ENCODE results near the gene ACTMAP.

The ACTMAP gene

GRCh38 chr19:40714441-40715299 lies 35.6 kb downstream of the ACTMAP start:
- no peaks in the 10 kb centered on the region for H3K9me3 Mint-ChIP-seq
- peak overlapping the region; percentile 84 for H3K4me3 Mint-ChIP-seq
- H3K27me3 Mint-ChIP-seq (ENCODE audit: low read depth): no peaks in the 10 kb centered on the region
- peaks cover 37% of the 10 kb centered on the region for H3K4me1 Mint-ChIP-seq (ENCODE audit: low read depth)
- H3K36me3 Mint-ChIP-seq (ENCODE audit: low read depth): peaks cover 11% of the 10 kb centered on the region
- peak; percentile 91 for DNase-seq (ENCODE audit: low spot score)
- H3K27ac Mint-ChIP-seq: peak overlapping the region; percentile 97

GRCh38 chr19:40713939-40714338 lies 36.3 kb downstream of the ACTMAP start:
- Mint-ChIP-seq H3K36me3 (ENCODE audit: low read depth) (peaks cover 16% of the 10 kb centered on the region), H3K4me3 (peak overlapping the region; percentile 78), H3K9me3 (no peaks in the 10 kb centered on the region), H3K4me1 (ENCODE audit: low read depth) (peaks cover 33% of the 10 kb centered on the region), H3K27ac (peak overlapping the region; percentile 83), H3K27me3 (ENCODE audit: low read depth) (no peaks in the 10 kb centered on the region)
- DNase-seq (ENCODE audit: low spot score): no peak

DNA sequence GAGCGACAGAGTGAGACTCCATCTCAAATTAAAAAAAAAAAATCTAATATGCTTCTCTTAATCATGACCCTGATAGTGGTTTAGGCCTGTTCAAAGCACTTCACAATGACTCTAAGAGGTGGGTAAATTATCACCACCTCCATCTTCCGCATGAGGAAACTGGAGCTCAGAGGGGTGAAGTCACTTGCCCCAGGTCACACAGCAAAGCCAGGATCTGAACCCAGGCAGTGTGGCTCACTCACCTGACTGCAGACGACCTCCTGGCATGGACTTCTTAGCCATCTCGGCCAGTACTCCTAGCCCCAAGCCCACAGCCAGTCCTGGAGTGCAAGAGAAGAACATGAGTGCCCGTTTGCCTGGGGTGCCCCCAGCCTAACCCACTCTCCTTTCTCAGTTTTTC lies 40.5 kb downstream of the ACTMAP start:
- Mint-ChIP-seq H3K4me3 (no peak overlapping the region), H3K4me1 (ENCODE audit: low read depth) (peaks cover 14% of the 10 kb centered on the region), H3K9me3 (no peaks in the 10 kb centered on the region), H3K27ac (no peak overlapping the region), H3K36me3 (ENCODE audit: low read depth) (peaks cover 28% of the 10 kb centered on the region), H3K27me3 (ENCODE audit: low read depth) (no peaks in the 10 kb centered on the region)
- no peak for DNase-seq (ENCODE audit: low spot score)

- Mint-ChIP-seq H3K36me3 (ENCODE audit: low read depth) (peaks cover 31% of the 10 kb centered on the region), H3K4me1 (ENCODE audit: low read depth) (peaks cover 10% of the 10 kb centered on the region), H3K4me3 (no peak overlapping the region), H3K27ac (no peak overlapping the region), H3K9me3 (no peaks in the 10 kb centered on the region), H3K27me3 (ENCODE audit: low read depth) (no peaks in the 10 kb centered on the region)
- DNase-seq (ENCODE audit: low spot score): no peak
Measured at GRCh38 chr19:40707615-40708014, 42.7 kb downstream of the ACTMAP start.

DNA sequence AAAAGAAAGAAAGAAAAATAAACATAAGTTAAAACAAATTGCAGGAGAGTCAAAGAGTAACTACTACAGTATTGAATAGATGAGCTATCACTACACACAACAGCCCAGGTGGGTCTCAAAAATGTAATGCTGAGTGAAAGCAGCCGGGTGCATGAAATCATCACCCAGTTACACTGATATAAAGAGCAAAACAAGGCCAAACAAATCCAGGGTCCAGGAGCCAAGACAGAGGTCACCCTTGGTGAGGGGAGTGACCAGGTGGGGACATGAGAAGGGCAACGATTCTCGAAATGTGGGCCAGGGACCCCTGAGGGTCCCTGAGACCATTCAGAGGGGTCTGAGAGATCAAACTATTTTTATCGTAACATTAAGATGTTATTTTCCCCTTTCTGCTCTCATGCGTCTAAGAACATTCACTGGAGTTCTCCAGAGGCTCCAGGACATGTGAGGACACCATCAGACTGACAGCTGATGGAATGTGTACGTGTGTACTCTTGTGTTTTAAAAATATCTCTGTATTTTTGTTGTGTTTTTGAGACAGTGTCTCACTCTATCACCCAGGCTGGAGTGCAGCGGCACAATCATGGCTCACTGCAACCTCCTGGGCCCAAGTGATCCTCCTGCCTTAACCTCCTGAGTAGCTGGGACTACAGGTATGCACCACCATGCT lies 44.2 kb downstream of the ACTMAP start:
- Mint-ChIP-seq H3K9me3 (no peaks in the 10 kb centered on the region), H3K4me3 (no peak overlapping the region), H3K4me1 (ENCODE audit: low read depth) (peaks cover 2% of the 10 kb centered on the region), H3K27ac (no peak overlapping the region), H3K27me3 (ENCODE audit: low read depth) (no peaks in the 10 kb centered on the region), H3K36me3 (ENCODE audit: low read depth) (peaks cover 29% of the 10 kb centered on the region)
- no peak for DNase-seq (ENCODE audit: low spot score)

DNA sequence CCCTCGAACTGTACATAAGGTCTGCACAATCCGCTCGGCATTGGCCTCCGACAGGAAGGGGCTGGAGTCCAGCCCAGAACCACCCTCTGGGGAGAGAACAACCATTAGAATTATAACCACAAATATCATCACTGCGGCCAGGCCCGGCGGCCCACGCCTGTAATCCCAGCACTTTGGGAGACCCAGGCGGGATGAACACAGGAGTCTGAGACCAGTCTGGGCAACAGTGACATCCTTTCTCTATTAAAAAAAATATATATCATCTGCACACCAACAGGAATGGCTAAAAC lies 45.0 kb downstream of the ACTMAP start:
- no peak for DNase-seq (ENCODE audit: low spot score)
- Mint-ChIP-seq H3K27me3 (ENCODE audit: low read depth) (no peaks in the 10 kb centered on the region), H3K36me3 (ENCODE audit: low read depth) (peaks cover 30% of the 10 kb centered on the region), H3K9me3 (no peaks in the 10 kb centered on the region), H3K4me3 (no peak overlapping the region), H3K27ac (no peak overlapping the region), H3K4me1 (ENCODE audit: low read depth) (peaks cover 2% of the 10 kb centered on the region)

DNA sequence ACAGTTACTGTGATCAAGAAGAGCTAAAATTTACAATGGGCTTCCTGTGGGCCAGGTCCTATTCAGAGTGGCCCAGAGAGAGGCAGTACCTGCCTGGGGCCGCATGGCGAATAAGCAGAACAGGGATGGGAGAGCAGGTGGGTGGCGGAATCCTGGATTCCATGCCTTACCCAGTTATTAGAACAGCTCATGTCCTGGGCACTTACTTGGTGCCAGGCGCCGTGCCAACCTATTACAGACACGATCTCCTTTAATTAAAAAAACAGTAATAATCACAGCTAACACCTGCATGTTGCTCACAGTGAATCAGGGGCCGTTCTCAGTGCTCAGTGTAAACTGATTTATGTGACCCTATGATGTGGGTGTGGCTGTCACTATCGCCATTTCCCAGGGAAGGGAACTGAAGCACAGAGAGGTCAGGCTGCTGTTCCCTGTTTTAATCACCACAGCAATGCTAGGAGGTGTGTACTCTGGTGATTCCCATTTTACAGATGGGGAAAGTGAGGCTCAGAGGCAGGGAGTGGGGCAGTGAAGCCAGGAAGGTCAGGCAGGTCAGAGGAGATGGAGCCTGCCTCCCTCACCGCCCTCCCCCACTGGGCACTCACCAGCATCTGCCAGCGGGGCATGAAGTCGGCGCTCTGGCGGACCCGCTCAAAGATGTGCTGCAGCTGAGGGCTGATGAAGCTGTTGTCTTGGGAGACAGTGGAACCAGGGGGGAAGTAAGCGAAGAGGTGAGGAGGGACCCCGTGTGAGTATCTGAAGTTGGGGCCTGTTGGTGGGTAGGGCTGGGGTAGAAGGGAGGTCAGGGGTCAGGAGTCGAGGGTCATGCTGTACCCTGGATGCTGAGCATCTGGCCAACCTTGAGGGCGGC lies 45.6 kb downstream of the ACTMAP start:
- H3K9me3 Mint-ChIP-seq: no peaks in the 10 kb centered on the region
- no peak overlapping the region for H3K27ac Mint-ChIP-seq
- peaks cover 2% of the 10 kb centered on the region for H3K4me1 Mint-ChIP-seq (ENCODE audit: low read depth)
- H3K27me3 Mint-ChIP-seq (ENCODE audit: low read depth): no peaks in the 10 kb centered on the region
- H3K4me3 Mint-ChIP-seq: no peak overlapping the region
- peaks cover 30% of the 10 kb centered on the region for H3K36me3 Mint-ChIP-seq (ENCODE audit: low read depth)
- no peak for DNase-seq (ENCODE audit: low spot score)

DNA sequence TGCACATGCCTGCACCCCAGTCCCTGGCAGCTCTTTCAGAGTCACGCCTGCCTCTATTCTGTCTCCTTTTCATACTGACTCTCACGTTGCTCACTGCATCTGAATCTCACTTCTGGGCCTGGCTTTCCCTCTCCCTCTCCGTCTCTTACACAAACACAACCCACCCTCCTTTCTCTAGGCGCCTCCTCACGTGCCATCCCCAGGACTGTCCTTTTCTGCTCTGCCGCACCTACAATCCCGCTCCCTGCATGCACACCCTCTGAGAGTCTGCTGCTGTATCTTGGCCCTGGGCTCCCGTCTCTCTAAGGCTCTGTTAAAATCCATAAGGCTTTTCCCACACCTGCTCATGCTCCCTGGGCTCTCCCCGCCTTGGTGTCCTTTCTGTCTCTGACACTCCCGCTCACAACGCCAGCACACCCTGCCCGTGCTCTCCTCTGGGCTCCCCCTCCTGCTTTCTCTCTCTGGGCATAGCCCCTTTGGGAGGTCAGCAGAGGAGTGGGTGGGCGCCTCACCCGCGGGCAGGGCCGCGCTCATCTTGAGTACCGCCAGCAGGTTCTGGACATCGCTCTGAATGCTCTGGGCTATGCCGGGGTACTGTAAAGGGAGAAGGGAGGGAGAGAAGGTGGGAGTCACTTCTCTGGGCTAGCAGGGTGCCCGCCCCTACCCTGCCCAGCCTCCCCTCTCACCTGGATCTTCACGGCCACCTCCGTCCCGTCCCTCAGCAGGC lies 47.1 kb downstream of the ACTMAP start:
- Mint-ChIP-seq H3K27ac (no peak overlapping the region), H3K4me1 (ENCODE audit: low read depth) (peaks cover 2% of the 10 kb centered on the region), H3K9me3 (no peaks in the 10 kb centered on the region), H3K4me3 (no peak overlapping the region), H3K36me3 (ENCODE audit: low read depth) (peaks cover 25% of the 10 kb centered on the region), H3K27me3 (ENCODE audit: low read depth) (no peaks in the 10 kb centered on the region)
- DNase-seq (ENCODE audit: low spot score): no peak

GRCh38 chr19:40702337-40703012 lies 47.8 kb downstream of the ACTMAP start:
- Mint-ChIP-seq H3K36me3 (ENCODE audit: low read depth) (peaks cover 25% of the 10 kb centered on the region), H3K9me3 (no peaks in the 10 kb centered on the region), H3K4me3 (no peak overlapping the region), H3K27ac (no peak overlapping the region), H3K27me3 (ENCODE audit: low read depth) (no peaks in the 10 kb centered on the region), H3K4me1 (ENCODE audit: low read depth) (peaks cover 2% of the 10 kb centered on the region)
- DNase-seq (ENCODE audit: low spot score): no peak

DNA sequence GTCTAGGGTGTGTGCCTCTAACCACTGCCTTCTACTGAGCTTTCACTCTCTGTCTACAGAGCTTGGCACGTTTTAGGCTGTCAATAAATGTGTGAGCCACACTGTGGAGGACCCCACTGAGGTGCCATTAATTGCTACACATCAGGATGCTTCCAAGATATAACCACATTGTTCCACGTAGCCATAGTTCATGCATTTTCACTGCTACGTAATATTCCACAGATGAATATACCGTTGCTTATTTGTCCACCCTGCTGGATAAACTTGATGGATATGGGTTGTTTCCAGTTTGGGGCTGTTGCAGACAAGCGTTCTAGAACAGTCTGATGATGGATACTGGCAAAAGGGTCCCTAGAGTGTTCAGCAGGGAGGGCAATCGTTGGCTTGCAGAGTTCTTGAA lies 48.5 kb downstream of the ACTMAP start:
- H3K9me3 Mint-ChIP-seq: no peaks in the 10 kb centered on the region
- H3K27ac Mint-ChIP-seq: no peak overlapping the region

GRCh38 chr19:40700083-40700482 lies 50.2 kb downstream of the ACTMAP start:
- no peaks in the 10 kb centered on the region for H3K27me3 Mint-ChIP-seq (ENCODE audit: low read depth)
- no peaks in the 10 kb centered on the region for H3K9me3 Mint-ChIP-seq
- no peaks in the 10 kb centered on the region for H3K4me1 Mint-ChIP-seq (ENCODE audit: low read depth)
- H3K27ac Mint-ChIP-seq: no peak overlapping the region
- H3K36me3 Mint-ChIP-seq (ENCODE audit: low read depth): peaks cover 21% of the 10 kb centered on the region
- no peak overlapping the region for H3K4me3 Mint-ChIP-seq
- no peak for DNase-seq (ENCODE audit: low spot score)

More for the DNA sequence above, 48.5 kb downstream of the ACTMAP start:
- no peaks in the 10 kb centered on the region for H3K27me3 Mint-ChIP-seq (ENCODE audit: low read depth)
- H3K4me3 Mint-ChIP-seq: no peak overlapping the region
- H3K36me3 Mint-ChIP-seq (ENCODE audit: low read depth): peaks cover 22% of the 10 kb centered on the region
- DNase-seq (ENCODE audit: low spot score): no peak
- no peaks in the 10 kb centered on the region for H3K4me1 Mint-ChIP-seq (ENCODE audit: low read depth)

DNA sequence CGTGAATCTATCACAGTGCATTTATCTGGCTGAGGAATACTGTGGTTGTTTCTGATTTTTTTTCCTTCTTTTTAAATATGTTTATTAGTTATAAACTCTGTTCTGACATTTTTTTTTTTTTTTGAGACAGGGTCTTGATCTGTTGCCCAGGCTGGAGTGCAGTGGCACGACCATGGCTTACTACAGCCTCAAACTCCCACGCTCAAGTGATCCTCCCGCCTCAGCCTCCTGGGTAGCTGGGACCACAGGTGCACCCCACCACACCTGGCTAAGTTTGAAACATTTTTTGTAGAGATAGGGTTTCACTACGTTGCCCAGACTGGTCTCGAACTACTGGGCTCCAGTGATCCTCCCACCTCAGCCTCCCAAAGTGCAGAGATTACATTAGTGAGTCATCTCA lies 53.3 kb downstream of the ACTMAP start:
- Mint-ChIP-seq H3K27me3 (ENCODE audit: low read depth) (no peaks in the 10 kb centered on the region), H3K4me3 (no peak overlapping the region), H3K27ac (no peak overlapping the region), H3K4me1 (ENCODE audit: low read depth) (no peaks in the 10 kb centered on the region), H3K36me3 (ENCODE audit: low read depth) (peaks cover 8% of the 10 kb centered on the region), H3K9me3 (no peaks in the 10 kb centered on the region)
- DNase-seq (ENCODE audit: low spot score): no peak

DNA sequence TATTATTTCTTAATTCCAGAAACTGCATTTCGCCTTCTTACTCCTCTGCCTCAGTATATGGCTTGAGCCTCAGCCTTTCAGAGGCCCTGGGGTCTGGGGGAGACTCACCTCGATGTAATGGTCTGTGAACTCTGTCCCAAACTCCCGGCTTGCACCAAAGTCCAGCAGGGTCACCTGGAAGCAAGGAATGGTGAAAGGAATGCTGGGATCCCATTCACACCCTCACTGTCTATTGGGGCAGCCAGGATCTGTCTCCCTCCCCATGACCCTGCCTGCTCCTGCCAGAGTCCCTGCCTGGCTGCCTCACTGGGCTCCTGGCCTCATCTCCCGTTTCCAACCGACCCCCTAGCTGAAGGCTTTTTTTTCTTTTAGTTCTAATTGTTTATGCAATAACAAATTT lies 54.4 kb downstream of the ACTMAP start:
- no peak overlapping the region for H3K4me3 Mint-ChIP-seq
- H3K4me1 Mint-ChIP-seq (ENCODE audit: low read depth): no peaks in the 10 kb centered on the region
- H3K27ac Mint-ChIP-seq: no peak overlapping the region
- no peaks in the 10 kb centered on the region for H3K9me3 Mint-ChIP-seq
- no peak for DNase-seq (ENCODE audit: low spot score)
- H3K27me3 Mint-ChIP-seq (ENCODE audit: low read depth): no peaks in the 10 kb centered on the region
- H3K36me3 Mint-ChIP-seq (ENCODE audit: low read depth): peaks cover 8% of the 10 kb centered on the region

Data from T-helper 2 cell treated with Interferon-gamma antibody and Interleukin-4, amounts not matched to agents 5 μg/mL and 100 μg/mL, for 36 hours (primary cell).